Epithelial cell of esophagus (primary cell): ENCODE measurements around the gene COMP.

Source experiments
- DNase-seq: peaks from one replicate; pipeline ENCODE4 v3.0.0; 2010; ENCODE audit warnings: low read depth
- H3K4me3 ChIP-seq: 2 replicates; pipeline ENCODE4 v1.5.1; 2011; ENCODE audit warnings: mild to moderate bottlenecking, low read length, control low read depth
- TF ChIP-seq, protein P1 (sequence below): IDR thresholded peaks from 2 replicates; pipeline ENCODE4 v1.5.1; 2011; ENCODE audit warnings: low read depth, mild to moderate bottlenecking, low read length, control low read depth, inconsistent platforms; ENCODE audit not compliant: insufficient read depth; ENCODE audit errors: missing control alignments

Gene COMP

DNA sequence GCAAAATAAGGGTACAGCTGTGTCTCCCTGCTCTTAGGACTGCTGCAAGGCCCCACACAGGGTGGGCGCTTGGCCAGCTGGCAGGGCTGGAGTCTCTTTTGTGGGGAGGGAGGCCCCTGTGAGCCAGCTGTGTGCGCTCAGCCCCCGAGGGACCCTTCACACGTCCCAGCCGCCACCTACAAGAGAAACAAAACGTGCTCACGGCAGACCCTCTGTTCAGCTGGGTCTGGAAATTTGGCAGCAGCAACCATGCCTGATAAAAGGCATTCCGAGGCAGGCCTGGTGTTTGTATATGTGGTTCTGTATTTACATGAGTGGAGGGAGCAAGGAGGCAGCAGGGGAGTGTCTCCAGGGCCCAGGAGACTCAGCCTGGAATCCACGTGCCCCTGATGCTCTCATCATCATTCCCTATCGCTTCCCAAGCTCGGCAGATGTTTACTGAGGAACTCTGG, 57.9 kb downstream of the COMP start:
- no peak overlapping the region for H3K4me3 ChIP-seq
- TF ChIP-seq, protein P1, sequence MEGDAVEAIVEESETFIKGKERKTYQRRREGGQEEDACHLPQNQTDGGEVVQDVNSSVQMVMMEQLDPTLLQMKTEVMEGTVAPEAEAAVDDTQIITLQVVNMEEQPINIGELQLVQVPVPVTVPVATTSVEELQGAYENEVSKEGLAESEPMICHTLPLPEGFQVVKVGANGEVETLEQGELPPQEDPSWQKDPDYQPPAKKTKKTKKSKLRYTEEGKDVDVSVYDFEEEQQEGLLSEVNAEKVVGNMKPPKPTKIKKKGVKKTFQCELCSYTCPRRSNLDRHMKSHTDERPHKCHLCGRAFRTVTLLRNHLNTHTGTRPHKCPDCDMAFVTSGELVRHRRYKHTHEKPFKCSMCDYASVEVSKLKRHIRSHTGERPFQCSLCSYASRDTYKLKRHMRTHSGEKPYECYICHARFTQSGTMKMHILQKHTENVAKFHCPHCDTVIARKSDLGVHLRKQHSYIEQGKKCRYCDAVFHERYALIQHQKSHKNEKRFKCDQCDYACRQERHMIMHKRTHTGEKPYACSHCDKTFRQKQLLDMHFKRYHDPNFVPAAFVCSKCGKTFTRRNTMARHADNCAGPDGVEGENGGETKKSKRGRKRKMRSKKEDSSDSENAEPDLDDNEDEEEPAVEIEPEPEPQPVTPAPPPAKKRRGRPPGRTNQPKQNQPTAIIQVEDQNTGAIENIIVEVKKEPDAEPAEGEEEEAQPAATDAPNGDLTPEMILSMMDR = no peak
- DNase-seq = no peak
